ENCODE results near the gene SYMPK.
A peak's percentile ranks its signal among the peaks of the same experiment; 100 is the strongest.

Gene SYMPK

GRCh38 chr19:45866400-45867176 is 3.6 kb upstream of the SYMPK start:
- DNase-seq (ENCODE audit: low read depth), result no peak

- DNase-seq (ENCODE audit: low read depth), result no peak
These were observed 2.5 kb upstream of the SYMPK start for GRCh38 chr19:45865269-45865948.

- DNase-seq (ENCODE audit: low read depth), result no peak
These were observed 1.7 kb upstream of the SYMPK start for GRCh38 chr19:45864629-45865082.

DNA sequence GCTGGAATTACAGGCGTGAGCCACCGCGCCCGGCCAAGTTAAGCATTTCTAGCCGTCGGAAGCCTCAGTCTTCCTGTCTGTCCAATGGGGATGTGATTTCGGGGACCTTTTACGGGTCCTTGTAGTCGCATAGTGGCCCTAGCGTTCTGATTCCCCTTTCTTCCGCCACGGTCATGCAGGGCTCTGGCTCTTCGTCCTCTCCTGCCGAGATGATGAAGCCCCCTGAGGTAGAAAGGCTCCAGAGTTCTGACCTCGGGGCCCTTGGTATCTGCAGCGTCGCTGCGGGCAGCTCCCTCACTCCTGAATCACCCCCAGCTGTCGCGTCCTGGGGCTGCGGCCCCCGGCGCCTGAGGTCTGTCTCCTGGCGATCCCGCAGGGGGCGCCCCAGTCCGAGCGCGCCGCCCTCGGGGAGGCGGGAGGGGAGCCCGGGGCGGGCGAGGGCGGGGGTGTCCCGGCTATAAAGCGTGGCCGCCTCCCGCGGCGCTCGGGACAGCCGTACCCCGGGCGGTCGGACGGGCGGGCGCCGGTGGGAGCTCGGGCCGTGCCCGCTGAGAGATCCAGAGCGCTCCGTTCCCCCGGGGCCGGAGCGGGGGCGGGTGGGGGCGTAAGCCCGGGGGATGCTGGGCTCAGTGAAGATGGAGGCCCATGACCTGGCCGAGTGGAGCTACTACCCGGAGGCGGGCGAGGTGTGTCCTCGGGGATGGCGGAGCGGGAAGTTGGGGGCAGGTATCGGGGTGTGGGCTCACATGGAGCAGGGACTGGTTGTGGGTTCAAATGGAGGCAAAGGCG is 1.1 kb upstream of the SYMPK start, which contains the start of gene FOXA3:
Gene FOXA3, plus strand, starts transcription at position 487 of the 789 bp plus-strand sequence. Its CDS starts 131 bp downstream, at position 618.
- peak; percentile 62 for DNase-seq (ENCODE audit: low read depth)

GRCh38 chr19:45863335-45863839 is 440 bp upstream of the SYMPK start:
- no peak for DNase-seq (ENCODE audit: low read depth)

DNA sequence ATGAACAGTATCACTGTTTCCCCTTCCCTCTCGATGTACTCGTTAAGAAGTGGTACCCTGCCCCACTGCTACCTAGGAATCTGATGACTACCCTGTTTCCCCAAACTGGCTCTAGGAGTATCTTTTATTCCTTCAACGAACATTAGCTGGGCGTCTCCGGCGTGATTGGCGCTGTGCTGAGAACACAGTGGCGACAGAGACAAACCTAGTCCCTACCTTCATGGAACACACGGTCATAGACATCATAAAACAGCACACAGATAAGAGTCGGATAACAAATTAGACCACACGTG is 730 bp downstream of the SYMPK start:
- no peak for DNase-seq (ENCODE audit: low read depth)

DNA sequence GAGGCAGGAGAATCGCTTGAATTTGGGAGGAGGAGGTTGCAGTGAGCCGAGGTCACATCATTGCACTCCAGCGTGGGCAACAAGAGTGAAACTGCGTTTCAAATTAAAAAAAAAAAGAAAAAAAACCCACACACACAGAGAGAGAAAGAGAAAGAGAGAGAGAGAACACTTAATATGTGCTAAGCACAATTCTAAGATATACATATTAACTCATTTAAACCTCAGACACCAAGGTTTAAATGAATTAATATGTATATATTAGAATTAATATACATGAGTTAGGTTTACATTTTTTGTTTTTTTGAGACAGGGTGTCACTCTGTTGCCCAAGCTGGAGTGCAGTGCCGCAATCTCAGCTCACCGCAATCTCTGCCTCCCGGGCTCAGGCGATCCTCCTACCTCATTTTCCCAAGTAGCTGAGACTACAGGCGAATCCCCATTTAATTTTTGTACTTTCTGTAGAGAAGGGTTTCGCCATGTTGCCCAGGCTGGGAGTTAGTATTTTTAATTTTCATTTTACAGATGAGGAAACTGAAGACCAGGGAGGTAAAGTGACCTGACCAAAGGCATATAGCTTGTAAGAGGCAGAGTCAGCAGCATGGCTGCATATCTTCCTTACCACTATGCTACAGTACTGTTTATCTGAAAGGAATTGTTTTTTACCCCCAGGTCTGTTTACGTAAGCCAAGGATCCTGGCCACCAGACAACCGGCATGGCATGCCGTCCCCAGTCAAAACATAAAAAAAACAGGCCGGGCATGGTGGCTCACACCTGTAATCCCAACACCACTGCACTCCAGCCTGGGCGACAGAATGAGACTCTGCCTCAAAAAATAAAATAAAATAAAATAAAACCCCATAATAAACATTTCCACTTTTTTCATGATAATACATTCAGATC is 2.3 kb downstream of the SYMPK start:
- DNase-seq (ENCODE audit: low read depth), result no peak

DNA sequence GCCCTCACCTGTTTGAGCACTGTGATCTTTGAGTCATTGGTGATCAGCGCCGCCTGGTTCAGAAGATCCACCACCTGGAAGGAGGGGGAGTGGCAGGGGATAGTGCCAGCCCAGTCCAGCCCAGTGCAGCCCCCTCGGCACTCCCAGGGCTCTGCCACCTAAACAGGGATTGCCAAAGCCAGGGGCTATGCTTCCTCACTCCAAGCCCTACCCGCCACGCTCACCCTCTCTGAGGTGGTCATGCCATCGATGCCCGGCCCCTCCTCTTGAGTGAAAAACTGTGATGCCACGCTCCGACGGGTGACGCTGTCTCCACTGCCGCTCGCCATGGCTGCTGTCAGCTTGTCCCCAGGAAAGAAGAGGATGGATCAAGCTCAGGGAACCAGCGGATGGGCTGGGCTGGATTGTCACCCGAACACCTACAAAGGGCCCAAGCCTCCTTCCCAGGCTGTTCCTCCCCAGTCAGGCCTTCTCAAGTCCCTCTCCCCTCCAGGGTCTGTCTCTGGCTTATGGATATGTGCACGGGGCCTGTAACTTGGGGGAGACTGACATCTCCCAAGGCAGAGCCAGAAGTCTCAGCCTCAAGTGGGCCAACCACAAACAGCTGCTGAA is 8.7 kb downstream of the SYMPK start:
- no peak for DNase-seq (ENCODE audit: low read depth)

GRCh38 chr19:45852983-45853382 is 10.0 kb downstream of the SYMPK start:
- DNase-seq (ENCODE audit: low read depth), result no peak

DNA sequence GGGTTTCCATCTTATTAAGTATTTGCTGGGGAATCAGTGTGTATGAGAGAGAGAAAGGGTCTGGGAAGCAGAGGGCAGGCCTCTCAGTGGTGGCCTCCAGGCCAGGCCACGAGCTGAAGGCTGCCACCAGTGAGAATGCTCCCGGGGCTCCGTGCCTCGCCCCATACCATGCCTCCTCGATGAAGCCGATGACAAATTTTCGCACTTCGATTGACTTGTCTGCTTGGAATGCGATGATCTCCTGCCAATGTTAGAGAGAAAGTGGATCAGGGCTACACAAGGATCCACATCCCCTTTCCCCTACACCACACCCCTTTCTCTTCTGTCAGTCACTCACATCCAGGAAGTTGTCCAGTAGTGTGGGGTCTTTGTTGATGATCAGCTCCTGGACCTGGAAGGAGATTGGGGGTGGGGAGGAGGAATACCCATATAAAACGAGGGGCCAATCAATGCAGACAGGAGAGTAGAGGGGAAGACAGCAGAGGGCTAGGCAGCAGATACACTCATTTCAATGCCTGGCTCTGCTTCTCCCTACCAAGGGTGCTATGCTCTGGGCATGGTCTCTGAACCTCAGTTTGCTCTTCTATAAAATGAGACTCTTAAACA is 10.7 kb downstream of the SYMPK start:
- peak; percentile 78 for DNase-seq (ENCODE audit: low read depth)

GRCh38 chr19:45848922-45849321 is 14.0 kb downstream of the SYMPK start:
- DNase-seq (ENCODE audit: low read depth), result peak; percentile 36

DNA sequence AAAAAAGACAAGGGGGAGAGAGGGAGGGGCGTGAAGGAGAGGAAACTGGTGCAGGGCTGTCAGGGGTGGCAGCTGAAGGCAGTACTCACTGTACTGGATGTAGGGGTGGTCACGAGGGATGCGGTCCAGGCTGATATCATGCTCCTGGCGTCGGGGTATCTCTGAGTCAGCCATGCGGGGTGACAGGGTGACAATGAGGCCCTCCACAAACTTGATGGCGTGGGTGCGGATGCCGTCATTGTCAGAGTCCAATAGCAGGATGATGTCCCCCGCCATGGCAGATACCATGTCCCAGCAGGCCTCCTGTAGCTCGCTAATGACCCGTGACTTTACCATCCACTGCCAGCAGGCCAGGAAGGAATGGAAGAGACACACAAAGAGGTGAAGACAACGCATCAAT is 15.3 kb downstream of the SYMPK start:
- no peak for DNase-seq (ENCODE audit: low read depth)

GRCh38 chr19:45842198-45842597 is 20.7 kb downstream of the SYMPK start:
- no peak for DNase-seq (ENCODE audit: low read depth)

GRCh38 chr19:45834970-45835369 is 28.0 kb downstream of the SYMPK start:
- DNase-seq (ENCODE audit: low read depth), result no peak

GRCh38 chr19:45828945-45829344 is 34.0 kb downstream of the SYMPK start:
- no peak for DNase-seq (ENCODE audit: low read depth)

DNA sequence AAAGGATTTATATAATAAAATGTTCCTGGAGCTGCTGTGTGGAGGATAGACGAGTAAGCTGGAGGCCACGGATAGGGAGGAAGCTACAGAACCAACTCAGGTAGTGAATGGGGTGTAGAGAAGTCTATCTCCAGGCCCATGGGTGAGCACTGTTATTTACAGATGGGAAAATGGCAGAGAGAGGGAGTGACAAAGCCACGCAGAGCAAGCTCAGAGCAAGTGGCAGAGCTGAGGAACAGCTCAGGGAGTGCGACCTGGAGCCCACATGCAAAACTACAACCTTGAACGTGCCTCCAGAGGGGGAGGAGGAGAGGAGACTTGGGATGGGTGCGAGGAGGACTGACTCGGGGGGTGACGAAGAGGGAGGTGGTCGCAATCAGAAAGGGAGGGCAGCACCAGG is 34.4 kb downstream of the SYMPK start:
- DNase-seq (ENCODE audit: low read depth), result no peak

- DNase-seq (ENCODE audit: low read depth), result no peak
These were observed 35.4 kb downstream of the SYMPK start for GRCh38 chr19:45827459-45828093.

DNA sequence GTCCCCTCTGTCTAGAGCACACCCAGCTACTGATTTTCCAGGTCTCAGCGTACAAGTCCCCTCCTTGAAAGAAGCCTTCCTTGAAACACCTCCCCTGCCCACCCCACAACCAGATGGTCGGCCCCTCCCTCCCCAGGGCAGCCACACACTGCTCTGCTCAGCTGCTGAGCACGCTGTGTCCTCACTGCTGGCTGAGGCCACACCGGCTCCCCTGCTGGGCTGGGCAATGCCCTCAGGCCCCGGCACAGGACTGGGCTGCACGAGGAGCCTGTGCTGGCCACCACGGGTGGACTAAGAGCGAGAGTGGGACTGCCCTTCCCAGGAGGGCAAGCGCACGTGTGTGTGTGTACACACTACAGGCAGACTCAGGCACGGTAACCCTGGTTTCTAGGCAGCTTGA is 36.0 kb downstream of the SYMPK start:
- DNase-seq (ENCODE audit: low read depth), result no peak

DNA sequence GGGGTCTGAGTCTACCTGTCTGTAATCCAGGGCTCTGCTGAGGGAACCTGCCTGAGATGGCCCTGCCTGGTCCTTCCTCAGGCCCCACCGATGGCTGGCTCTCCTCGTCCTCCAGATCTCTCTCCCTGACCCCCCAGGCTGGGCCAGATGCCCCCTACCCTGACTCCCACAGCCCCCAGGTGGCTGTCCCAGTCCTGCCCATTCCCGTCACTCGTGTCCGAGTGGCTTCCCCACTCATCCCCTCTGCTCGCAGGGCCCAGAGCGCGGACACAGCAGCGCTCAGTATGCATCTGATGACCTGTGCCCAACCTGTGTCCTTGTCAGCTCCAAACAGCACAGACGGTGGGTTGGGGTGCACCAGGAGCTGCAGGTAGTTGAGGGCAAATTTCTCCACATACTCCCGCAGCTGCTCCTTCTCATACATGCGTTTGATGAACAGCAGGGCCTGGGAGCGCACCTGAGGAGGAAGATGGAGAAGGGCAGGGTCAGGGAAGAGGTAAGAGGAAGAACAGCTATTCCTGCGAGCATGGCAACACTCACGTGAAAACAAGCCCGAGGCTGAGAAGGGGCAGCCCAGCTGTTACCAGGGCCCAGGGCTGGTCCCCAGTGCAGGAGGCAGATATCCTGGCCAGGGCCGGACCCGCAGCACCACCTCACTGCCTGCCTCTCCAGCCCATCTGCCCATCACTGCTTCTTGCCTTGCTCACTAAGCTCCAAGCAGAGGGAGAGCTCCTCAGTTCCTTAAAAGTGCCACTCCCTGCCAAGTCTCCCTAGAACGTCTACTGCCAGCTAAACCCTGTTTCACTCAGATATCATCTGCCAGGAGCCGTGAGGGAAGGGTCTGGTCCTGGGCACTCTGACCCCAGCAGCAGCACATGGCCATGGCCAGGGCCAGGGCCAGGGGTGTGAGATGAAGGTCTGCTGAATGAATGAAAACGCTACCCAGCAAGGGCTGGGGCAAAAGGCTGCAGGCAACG is 36.7 kb downstream of the SYMPK start:
- DNase-seq (ENCODE audit: low read depth), result no peak
